ENCODE data around the gene DUSP7.

The DUSP7 gene

DNA sequence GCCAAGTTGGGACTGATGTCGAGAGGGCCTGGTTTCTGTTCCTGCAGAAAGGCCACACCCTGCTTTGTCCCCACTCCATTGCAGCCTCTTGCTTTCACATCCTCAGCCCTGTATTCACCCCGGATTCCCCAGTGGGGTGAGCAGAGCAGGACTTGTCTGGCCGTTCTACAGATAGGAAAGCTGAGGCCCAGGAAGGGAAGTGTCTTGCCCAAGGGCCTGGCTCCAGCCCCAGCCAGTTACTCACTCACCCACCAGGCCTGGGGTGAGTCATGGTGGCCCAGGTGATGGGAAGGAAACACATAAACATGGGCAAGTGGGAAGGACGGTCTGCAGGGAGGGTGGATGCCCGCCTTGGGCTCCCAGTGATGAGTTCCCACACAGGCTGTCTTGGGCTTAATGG lies 6.1 kb upstream of the DUSP7 start:
- in situ Hi-C loops (cut with MboI; ENCODE audit: low sequenced_read_pairs, unreplicated experiment), result no loop called here

DNA sequence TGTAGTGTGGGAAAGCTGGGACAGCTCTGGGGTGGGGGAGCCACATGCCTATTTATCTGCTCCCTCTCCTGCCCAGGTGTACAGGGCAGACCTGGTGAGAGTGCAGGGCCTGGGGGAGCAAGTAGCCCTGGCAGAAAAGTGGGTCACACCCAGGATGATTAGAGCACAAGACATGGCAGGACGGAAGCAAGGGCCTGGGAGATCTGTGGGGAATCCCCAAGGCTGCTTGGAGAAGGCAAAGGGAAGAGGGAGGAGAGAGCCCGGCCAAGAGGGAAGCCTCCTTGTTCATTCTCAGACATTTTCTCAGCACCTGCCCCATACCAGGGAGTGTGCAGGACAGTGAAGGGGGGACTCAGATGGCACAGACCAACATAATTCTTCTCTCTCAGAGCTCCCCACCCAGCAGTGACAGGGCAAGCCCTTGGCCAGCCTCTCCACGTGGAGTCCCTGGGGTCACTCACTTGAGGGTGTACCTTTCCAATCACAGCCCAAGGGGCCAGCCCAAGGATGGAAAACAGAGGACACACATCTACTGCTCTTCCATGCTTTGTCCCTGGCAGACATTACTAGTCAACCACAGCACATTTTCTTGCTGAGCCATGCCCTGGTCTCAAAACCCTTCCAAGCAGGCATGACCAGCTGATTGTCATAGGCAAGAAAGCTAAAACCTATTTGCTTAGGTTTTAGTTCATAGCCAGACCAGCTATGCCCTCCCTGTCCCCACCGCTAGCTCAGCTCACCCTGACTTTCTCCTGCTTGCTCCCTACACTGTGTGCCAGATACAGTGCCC lies 4.9 kb upstream of the DUSP7 start:
- in situ Hi-C loops (cut with MboI; ENCODE audit: low sequenced_read_pairs, unreplicated experiment), result no loop called here
- TF ChIP-seq, protein P1, sequence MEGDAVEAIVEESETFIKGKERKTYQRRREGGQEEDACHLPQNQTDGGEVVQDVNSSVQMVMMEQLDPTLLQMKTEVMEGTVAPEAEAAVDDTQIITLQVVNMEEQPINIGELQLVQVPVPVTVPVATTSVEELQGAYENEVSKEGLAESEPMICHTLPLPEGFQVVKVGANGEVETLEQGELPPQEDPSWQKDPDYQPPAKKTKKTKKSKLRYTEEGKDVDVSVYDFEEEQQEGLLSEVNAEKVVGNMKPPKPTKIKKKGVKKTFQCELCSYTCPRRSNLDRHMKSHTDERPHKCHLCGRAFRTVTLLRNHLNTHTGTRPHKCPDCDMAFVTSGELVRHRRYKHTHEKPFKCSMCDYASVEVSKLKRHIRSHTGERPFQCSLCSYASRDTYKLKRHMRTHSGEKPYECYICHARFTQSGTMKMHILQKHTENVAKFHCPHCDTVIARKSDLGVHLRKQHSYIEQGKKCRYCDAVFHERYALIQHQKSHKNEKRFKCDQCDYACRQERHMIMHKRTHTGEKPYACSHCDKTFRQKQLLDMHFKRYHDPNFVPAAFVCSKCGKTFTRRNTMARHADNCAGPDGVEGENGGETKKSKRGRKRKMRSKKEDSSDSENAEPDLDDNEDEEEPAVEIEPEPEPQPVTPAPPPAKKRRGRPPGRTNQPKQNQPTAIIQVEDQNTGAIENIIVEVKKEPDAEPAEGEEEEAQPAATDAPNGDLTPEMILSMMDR (IDR thresholded peaks at IDR 0.05; ENCODE audit: borderline replicate concordance, control extremely low read depth, extremely low read depth, insufficient read depth, missing control alignments), result no peak
- DNase-seq (ENCODE audit: low spot score), result no peak

More for the DNA sequence above, 6.1 kb upstream of the DUSP7 start:
- DNase-seq (ENCODE audit: low spot score), result peak; percentile 75
- TF ChIP-seq, protein P1 (IDR thresholded peaks at IDR 0.05; ENCODE audit: borderline replicate concordance, control extremely low read depth, extremely low read depth, insufficient read depth, missing control alignments), result no peak

DNA sequence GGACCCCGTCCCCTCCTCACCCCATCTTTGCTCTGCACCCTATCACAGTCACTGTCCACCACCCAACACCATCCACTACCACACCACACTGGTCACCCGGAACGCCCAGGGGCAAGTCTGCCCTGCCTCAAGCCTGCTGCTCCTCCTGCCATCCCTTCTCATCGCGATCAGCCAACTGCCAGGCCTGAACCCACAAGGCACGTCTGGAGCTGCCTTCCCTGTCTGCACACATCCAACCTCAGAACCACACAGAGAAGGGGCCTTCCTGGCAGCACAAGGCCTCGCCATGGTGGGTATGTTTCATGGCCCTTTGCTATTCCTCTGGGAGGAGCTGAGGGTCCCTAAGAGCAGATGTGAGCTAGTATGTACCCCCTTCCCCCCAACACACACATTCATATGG lies 3.4 kb upstream of the DUSP7 start:
- TF ChIP-seq, protein P1 (IDR thresholded peaks at IDR 0.05; ENCODE audit: borderline replicate concordance, control extremely low read depth, extremely low read depth, insufficient read depth, missing control alignments), result no peak
- DNase-seq (ENCODE audit: low spot score), result no peak
- in situ Hi-C loops (cut with MboI; ENCODE audit: low sequenced_read_pairs, unreplicated experiment), result no loop called here

DNA sequence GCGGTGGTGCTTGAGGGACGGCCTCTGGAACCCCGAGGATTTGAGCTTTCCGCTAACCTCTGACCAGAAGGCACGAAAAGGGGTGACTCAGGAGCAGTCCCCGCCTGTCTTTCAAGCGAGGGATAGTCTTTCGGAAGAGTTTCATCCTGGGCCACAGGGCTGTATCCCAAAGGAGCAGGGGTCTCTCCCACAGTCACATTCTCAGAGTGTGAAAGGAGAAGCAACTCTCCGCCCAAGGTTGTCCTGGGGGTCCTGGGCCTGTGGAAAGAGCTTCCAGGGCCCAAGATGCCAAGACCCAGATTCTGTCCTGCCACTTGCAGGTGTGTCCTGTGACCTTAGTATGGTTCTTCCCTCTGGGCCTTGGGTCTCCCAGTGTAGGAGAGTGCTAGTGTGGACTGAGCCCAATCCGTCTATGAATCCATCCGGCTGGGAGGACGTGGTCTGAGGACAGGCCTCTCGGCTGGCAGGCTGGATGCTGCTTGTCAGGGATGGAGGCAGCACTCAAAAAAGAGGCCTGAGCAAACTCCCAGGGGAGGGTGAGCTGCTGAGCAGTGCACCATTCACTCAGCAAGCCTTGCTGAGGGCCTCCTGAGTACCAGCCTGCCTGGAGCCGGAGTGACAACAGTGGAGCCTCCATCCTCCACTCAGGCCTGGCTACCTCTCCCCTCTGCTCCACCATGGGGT lies 1.6 kb upstream of the DUSP7 start:
- DNase-seq (ENCODE audit: low spot score), result no peak
- TF ChIP-seq, protein P1 (IDR thresholded peaks at IDR 0.05; ENCODE audit: borderline replicate concordance, control extremely low read depth, extremely low read depth, insufficient read depth, missing control alignments), result no peak
- in situ Hi-C loops (cut with MboI; ENCODE audit: low sequenced_read_pairs, unreplicated experiment), result no loop called here

DNA sequence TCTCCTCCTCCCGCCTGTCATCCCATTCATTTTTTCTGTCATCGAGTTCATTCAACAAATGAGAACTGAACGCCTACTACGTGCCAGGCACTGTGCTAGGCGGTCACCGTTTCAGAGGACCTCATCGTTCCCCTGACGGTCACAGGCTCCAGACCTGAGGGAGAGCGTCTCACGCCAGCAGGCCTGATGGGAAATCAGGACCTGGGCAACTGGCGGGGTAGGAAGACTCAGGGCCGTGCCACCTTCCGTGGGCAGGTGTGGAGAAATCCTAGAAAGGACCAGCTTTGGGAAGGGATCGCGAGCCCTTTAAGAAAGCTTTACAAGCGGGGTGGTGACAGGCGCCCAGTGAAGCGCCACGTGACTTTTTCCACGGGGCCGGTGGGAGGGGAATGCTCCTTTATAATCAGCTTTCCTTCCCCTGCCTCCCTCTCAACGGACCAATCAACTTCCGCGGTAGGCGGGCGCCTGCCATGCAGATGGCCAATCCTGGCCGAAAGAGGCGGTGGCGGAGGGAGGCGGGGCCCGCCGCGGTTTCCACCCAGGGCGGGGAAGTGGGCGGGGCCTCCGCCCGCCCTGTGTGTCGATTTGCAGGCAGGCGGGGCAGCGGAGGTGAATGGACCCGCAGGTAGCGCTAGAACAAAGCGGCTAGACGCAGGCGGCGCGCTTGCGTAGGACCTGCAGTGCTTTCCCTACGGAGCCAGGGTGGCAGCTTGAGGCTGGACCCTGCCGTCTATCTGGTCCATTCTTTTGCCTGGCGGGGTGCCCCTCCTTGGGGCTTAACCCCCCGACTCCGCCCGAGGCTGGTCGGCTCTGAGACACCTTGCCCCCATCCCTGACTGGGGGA lies 819 bp upstream of the DUSP7 start:
- in situ Hi-C loops (cut with MboI; ENCODE audit: low sequenced_read_pairs, unreplicated experiment), result no loop called here
- peak; percentile 99 for DNase-seq (ENCODE audit: low spot score)
- TF ChIP-seq, protein P1 (IDR thresholded peaks at IDR 0.05; ENCODE audit: borderline replicate concordance, control extremely low read depth, extremely low read depth, insufficient read depth, missing control alignments), result no peak

Data from GM13976 (cell line).